Ovary (tissue), 9 donors: ENCODE data around the gene ADCY5. TPM values are rescaled to one million over a fixed set of nuclear protein-coding genes. Genes with fewer than 3 reads are reported as not detected.
"Not testable (repeated sequence)": the region's sequence is repeated elsewhere in the genome, so short reads cannot be mapped to it uniquely, and the experiment has no call there.

Experiments used
- DNase-seq, 5 donors: peaks; one replicate each; pipeline ENCODE4 v3.0.0-alpha.2; 2019 to 2020
- H3K27ac ChIP-seq, 2 donors: fragments of 200-600 bp; one replicate each; pipeline versions ENCODE4 v1.5.1 to v1.8.0; 2019 to 2022
- H3K27me3 ChIP-seq: fragments of 200-600 bp; one replicate; pipeline ENCODE4 v1.8.0; 2022
- H3K36me3 ChIP-seq: fragments of 200-600 bp; sonication (generic); one replicate; pipeline ENCODE4 v1.5.1; 2019
- H3K4me1 ChIP-seq: one replicate; pipeline ENCODE4 v1.8.1; 2013; ENCODE audit warnings: mild to moderate bottlenecking, moderate library complexity; ENCODE audit not compliant: insufficient read depth
- H3K4me3 ChIP-seq: fragments of 200-600 bp; sonication (generic); one replicate; pipeline ENCODE4 v1.5.1; 2017
- H3K9me3 ChIP-seq, 2 donors: fragments of 200-600 bp in 1 of 2; sonication (generic) in 1 of 2; one replicate each; pipeline versions ENCODE4 v1.5.1 to v1.8.1; 2013 to 2019; ENCODE audit warnings: mild to moderate bottlenecking in 1 of 2, moderate library complexity in 1 of 2
- EP300 ChIP-seq: sonication (generic); formaldehyde crosslinking; IDR thresholded peaks from one replicate; pipeline ENCODE4 v1.6.1; 2017; ENCODE audit warnings: antibody characterized with exemption
- POLR2A ChIP-seq: fragments of 450-650 bp; IDR thresholded peaks from one replicate; pipeline ENCODE4 v1.6.1; 2017; ENCODE audit warnings: antibody characterized with exemption, mild to moderate bottlenecking, moderate library complexity
- WGBS, 3 donors: extraction: QIAGEN DNeasy Blood & Tissue Kit in 1 of 3; methylation state at CpG; one replicate each; pipeline versions ENCODE4 v1.1.5 to v1.1.7; 2013 to 2017; 5-methylcytosine and 5-hydroxymethylcytosine counted together
- intact Hi-C, 4 donors: fragments of 100-400 bp; cut with DNase I; formaldehyde crosslinking; loops; one replicate each; pipeline versions ENCODE4 v1.11.0 to v1.15.1; 2022 to 2023
- polyA plus RNA-seq, 2 donors: library from polyadenylated mRNA; stranded (reverse); fragments of 200-250 nt in 1 of 2; fragments of 350-450 nt in 1 of 2; fragmentation: Illumina TruSeq in 1 of 2; extraction: RNeasy Lipid Tissue Mini Kit (QIAGEN cat#74804) in 1 of 2; gene quantifications; one replicate each; pipeline ENCODE4 v1.2.3, GENCODE V29; 2013 to 2014
- total RNA-seq, 7 donors: library from RNA; depleted of rRNA in 2 of 7; stranded (reverse); fragments of >200 nt in 2 of 7; fragmentation: NEBNext Ultra II Directional in 3 of 7; extraction: Animal tissue kit (Norgen Biotek cat#: 25700) in 3 of 7; gene quantifications; one replicate each; pipeline versions ENCODE4 v1.1.0 to v1.2.4, GENCODE V29; 2016 to 2023
- TF ChIP-seq, protein P1 (sequence below), 3 donors: fragments of 450-650 bp in 2 of 3; fragments of 200-600 bp in 1 of 3; IDR thresholded peaks; one replicate each; pipeline versions ENCODE4 v1.5.1 to v1.8.0; 2016 to 2022; ENCODE audit warnings: antibody characterized with exemption in 3 of 3, mild to moderate bottlenecking in 1 of 3
- donor health status: DM: no; HTN: no; CAD: no; lungs with moderate emphysema.
- donor health status: DM: no; HTN: no; CAD: no.
- donor health status: Bipolar disorder and iron deficiency.
- donor health status: DM: yes; HTN: yes; CAD: no.
- donor health status: DM: no; HTN: no; CAD: no.
- donor health status: DM: yes; HTN: yes; CAD: no.

ADCY5 gene
- total and polyA plus RNA-seq, 9 donors: 5.3 to 36.2 (median 20.3) TPM

DNA sequence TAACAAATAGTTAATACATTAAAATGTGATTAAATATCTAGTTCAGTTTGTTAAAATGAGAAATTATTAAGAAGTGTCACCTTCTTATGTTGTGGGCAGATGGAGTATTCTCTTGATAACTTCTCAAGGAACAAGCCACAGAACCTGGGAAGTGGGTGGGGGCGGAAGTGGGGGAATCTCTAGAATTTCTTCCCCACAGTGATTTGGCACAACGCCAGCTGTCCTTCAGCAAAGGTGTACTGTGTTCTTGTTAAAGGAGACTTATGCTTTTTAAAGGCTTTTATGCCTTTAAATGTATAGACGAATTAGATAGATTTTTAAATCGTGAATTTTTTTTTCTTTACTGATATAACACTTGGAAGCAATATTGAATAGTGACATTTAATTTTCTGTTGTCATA is 204.8 kb downstream of the ADCY5 start:
- Histone ChIP-seq H3K9me3 (no peaks in the 10 kb centered on the region), H3K4me1 (peaks cover 3% of the 10 kb centered on the region), H3K27me3 (no peaks in the 10 kb centered on the region), H3K4me3 (no peak overlapping the region), H3K27ac (no peak overlapping the region), H3K36me3 (no peaks in the 10 kb centered on the region)
- TF ChIP-seq, protein P1, sequence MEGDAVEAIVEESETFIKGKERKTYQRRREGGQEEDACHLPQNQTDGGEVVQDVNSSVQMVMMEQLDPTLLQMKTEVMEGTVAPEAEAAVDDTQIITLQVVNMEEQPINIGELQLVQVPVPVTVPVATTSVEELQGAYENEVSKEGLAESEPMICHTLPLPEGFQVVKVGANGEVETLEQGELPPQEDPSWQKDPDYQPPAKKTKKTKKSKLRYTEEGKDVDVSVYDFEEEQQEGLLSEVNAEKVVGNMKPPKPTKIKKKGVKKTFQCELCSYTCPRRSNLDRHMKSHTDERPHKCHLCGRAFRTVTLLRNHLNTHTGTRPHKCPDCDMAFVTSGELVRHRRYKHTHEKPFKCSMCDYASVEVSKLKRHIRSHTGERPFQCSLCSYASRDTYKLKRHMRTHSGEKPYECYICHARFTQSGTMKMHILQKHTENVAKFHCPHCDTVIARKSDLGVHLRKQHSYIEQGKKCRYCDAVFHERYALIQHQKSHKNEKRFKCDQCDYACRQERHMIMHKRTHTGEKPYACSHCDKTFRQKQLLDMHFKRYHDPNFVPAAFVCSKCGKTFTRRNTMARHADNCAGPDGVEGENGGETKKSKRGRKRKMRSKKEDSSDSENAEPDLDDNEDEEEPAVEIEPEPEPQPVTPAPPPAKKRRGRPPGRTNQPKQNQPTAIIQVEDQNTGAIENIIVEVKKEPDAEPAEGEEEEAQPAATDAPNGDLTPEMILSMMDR (IDR thresholded peaks at IDR 0.05): no peak
- no peak for TF ChIP-seq POLR2A
- intact Hi-C loops: no loop called here
- peak in 1 of 5 donors; percentile 21 for DNase-seq
- WGBS, 3 donors: 63 to 73% (median 69%) methylated on average over 4 of the region's 4 CpGs

DNA sequence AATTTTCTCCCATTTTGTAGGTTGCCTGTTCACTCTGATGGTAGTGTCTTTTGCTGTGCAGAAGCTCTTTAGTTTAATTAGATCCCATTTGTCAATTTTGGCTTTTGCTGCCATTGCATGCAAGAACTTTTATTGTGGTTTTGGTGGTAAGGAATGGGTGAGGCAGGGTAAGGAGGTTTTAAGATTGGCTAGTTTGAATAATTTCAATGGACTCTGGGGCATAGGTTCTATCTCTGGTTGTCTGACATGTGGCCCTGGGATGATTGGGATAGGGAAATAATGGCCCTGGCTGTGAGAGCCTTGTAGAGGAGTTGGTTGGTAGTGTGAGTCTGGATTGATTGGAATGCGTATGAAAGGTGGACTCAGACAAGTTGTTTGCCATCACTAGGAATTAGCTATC is 209.1 kb downstream of the ADCY5 start:
- Histone ChIP-seq H3K9me3 (no peaks in the 10 kb centered on the region), H3K36me3 (no peaks in the 10 kb centered on the region), H3K4me1 (no peaks in the 10 kb centered on the region), H3K4me3 (no peak overlapping the region), H3K27ac (no peak overlapping the region), H3K27me3 (no peaks in the 10 kb centered on the region)
- intact Hi-C loops: no loop called here
- no peak for DNase-seq
- WGBS, 3 donors: 98 to 100% (median 100%) methylated on average over 1 of the region's 1 CpG
- TF ChIP-seq, protein P1 (IDR thresholded peaks at IDR 0.05): no peak
- TF ChIP-seq POLR2A (no peak), EP300 (no peak)

DNA sequence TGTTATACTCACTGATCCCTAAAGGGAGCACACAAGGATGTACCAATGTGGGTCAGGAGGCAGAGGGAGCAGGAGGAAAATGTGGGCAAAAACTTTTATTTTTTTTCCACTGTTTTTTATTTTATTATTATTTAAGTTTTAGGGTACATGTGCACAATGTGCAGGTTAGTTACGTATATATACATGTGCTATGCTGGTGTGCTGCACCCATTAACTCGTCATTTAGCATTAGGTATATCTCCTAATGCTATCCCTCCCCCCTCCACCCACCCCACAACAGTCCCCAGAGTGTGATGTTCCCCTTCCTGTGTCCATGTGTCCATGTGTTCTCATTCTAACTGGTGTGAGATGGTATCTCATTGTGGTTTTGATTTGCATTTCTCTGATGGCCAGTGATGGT is 209.7 kb downstream of the ADCY5 start:
- intact Hi-C loops, H3K36me3 ChIP-seq, DNase-seq, H3K4me1 ChIP-seq, H3K27ac ChIP-seq, H3K4me3 ChIP-seq, H3K9me3 ChIP-seq, H3K27me3 ChIP-seq: not testable (repeated sequence)
- 92 to 98% (median 95%) methylated on average over 2 of the region's 2 CpGs for WGBS, 3 donors

DNA sequence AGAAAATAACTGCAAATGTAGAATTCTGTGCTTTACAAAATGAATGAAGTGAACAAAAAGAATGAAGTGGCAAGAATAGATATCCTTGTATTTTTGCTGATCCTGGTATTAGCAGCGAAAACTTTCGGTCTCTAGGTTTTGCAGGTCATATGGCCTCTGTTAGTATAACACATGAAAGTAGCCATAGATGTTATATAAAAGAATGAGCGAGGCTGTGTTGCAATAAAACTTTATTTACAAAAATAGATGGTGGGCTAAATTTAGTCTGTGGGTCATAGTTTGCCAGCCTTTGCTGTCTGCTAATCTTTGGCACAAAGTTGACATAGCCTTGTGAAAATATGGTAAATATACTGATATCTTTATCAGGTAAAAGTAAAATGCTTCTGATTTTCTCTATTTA is 212.0 kb downstream of the ADCY5 start:
- 93 to 96% (median 93%) methylated on average over 3 of the region's 3 CpGs for WGBS, 3 donors
- Histone ChIP-seq H3K9me3 (no peaks in the 10 kb centered on the region), H3K27ac (no peak overlapping the region), H3K4me3 (no peak overlapping the region), H3K4me1 (no peaks in the 10 kb centered on the region), H3K36me3 (no peaks in the 10 kb centered on the region), H3K27me3 (no peaks in the 10 kb centered on the region)
- TF ChIP-seq, protein P1 (IDR thresholded peaks at IDR 0.05): no peak
- TF ChIP-seq EP300: no peak
- TF ChIP-seq POLR2A: no peak
- intact Hi-C loops: no loop called here
- DNase-seq: no peak

Other genes starting within 250 kb of the ADCY5 start
- 10 to 100 TPM; 12.5 to 45.3 (median 19.9) TPM for gene SEC22A, start 247.1 kb downstream of the ADCY5 start, total RNA-seq
- 10 to 100 TPM; 10.2 to 25.6 TPM for gene SEC22A, start 247.1 kb downstream of the ADCY5 start, polyA plus RNA-seq
- gene HACD2, start 136.0 kb upstream of the ADCY5 start, total RNA-seq: 10 to 100 TPM; 12.6 to 33.2 (median 20.9) TPM
- 10 to 100 TPM; 13.1 to 22.2 TPM for gene HACD2, start 136.0 kb upstream of the ADCY5 start, polyA plus RNA-seq